ENCODE data around the gene TENT5A. TPM values are rescaled to one million over a fixed set of nuclear protein-coding genes. Genes with fewer than 3 reads are reported as not detected.

TENT5A gene
- total RNA-seq, result 10 to 100 TPM; 17.9 to 29.0 TPM

GRCh38 chr6:81752084-81752920 lies at the start of gene TENT5A:
Gene TENT5A, minus strand, starts transcription at chr6:81752681. Its CDS starts 540 bp downstream, at chr6:81752141.

Small RNA genes lying within 50 kb of the gene (small RNA-seq; reads per million reads assigned to genes)
- gene AL078599.1 (0 reads per million in 2 donors), gene RF00156 (0.13 to 0.81 reads per million in 2 donors)

Measured in melanocyte of skin (primary cell).